Trophoblast cell (in vitro differentiated cells and primary cell): ENCODE data around the gene TRAF3IP1.

ENCODE experiments used
- DNase-seq, 2 donors: peaks; one replicate each; pipeline ENCODE4 v3.0.0-alpha.2; 2016
- H2AFZ ChIP-seq: 2 replicates; pipeline ENCODE4 v1.6.1; 2013; ENCODE audit warnings: low read length, moderate library complexity, mild to moderate bottlenecking; ENCODE audit not compliant: insufficient read depth, poor library complexity
- H2AK5ac ChIP-seq: 2 replicates; pipeline ENCODE4 v1.6.1; 2013; ENCODE audit warnings: mild to moderate bottlenecking, low read length
- H2BK120ac ChIP-seq: 2 replicates; pipeline ENCODE4 v1.6.1; 2013; ENCODE audit warnings: low read length, mild to moderate bottlenecking, moderate library complexity; ENCODE audit not compliant: insufficient read depth, poor library complexity
- H2BK12ac ChIP-seq: 2 replicates; pipeline ENCODE4 v1.6.1; 2013; ENCODE audit warnings: mild to moderate bottlenecking, low read length, moderate library complexity
- H2BK5ac ChIP-seq: 2 replicates; pipeline ENCODE4 v1.6.1; 2013; ENCODE audit warnings: low read length, low read depth, moderate library complexity, mild to moderate bottlenecking; ENCODE audit not compliant: poor library complexity
- H3K14ac ChIP-seq: 2 replicates; pipeline ENCODE4 v1.6.1; 2013; ENCODE audit warnings: mild to moderate bottlenecking, low read length
- H3K18ac ChIP-seq: 2 replicates; pipeline ENCODE4 v1.6.1; 2013; ENCODE audit warnings: mild to moderate bottlenecking, low read length
- H3K23ac ChIP-seq: 2 replicates; pipeline ENCODE4 v1.6.1; 2013; ENCODE audit warnings: low read length
- H3K27ac ChIP-seq: 2 replicates; pipeline ENCODE4 v1.5.1; 2013; ENCODE audit warnings: low read depth, mild to moderate bottlenecking, inconsistent platforms, low read length, moderate library complexity
- H3K27me3 ChIP-seq: 2 replicates; pipeline ENCODE4 v1.6.1; 2013; ENCODE audit warnings: inconsistent platforms, mild to moderate bottlenecking, low read length, moderate library complexity; ENCODE audit not compliant: insufficient read depth
- H3K36me3 ChIP-seq, 2 experiments: 1 replicate in 1 of 2; 2 replicates in 1 of 2; pipeline ENCODE4 v1.6.1; 2013; ENCODE audit warnings: low read length in 2 of 2, mild to moderate bottlenecking in 2 of 2, moderate library complexity in 1 of 2; ENCODE audit not compliant: insufficient read depth in 2 of 2, control insufficient read depth in 1 of 2
- H3K4ac ChIP-seq: 2 replicates; pipeline ENCODE4 v1.6.1; 2013; ENCODE audit warnings: low read depth, mild to moderate bottlenecking, low read length, moderate library complexity
- H3K4me1 ChIP-seq, 2 experiments: 1 replicate in 1 of 2; 2 replicates in 1 of 2; pipeline ENCODE4 v1.6.1; 2013; ENCODE audit warnings: low read length in 2 of 2, mild to moderate bottlenecking in 2 of 2, moderate library complexity in 1 of 2; ENCODE audit not compliant: insufficient read depth in 2 of 2, control insufficient read depth in 1 of 2
- H3K4me2 ChIP-seq: 2 replicates; pipeline ENCODE4 v1.6.1; 2013; ENCODE audit warnings: inconsistent platforms, mild to moderate bottlenecking, low read length, moderate library complexity
- H3K4me3 ChIP-seq: 2 replicates; pipeline ENCODE4 v1.5.1; 2013; ENCODE audit warnings: mild to moderate bottlenecking, low read depth, low read length, inconsistent platforms
- H3K79me1 ChIP-seq: one replicate; pipeline ENCODE4 v1.6.1; 2013; ENCODE audit warnings: low read length
- H3K79me2 ChIP-seq: 2 replicates; pipeline ENCODE4 v1.6.1; 2013; ENCODE audit warnings: low read length, mild to moderate bottlenecking; ENCODE audit not compliant: control insufficient read depth, insufficient read depth, poor library complexity
- H3K9ac ChIP-seq: 2 replicates; pipeline ENCODE4 v1.6.1; 2013; ENCODE audit warnings: mild to moderate bottlenecking, low read length
- H3K9me3 ChIP-seq: 2 replicates; pipeline ENCODE4 v1.6.1; 2013; ENCODE audit warnings: low read depth, mild to moderate bottlenecking, control low read depth, inconsistent platforms, low read length; ENCODE audit not compliant: insufficient read depth
- H4K12ac ChIP-seq: 2 replicates; pipeline ENCODE4 v1.6.1; 2013; ENCODE audit warnings: low read depth, mild to moderate bottlenecking, low read length, moderate library complexity
- H4K8ac ChIP-seq: 2 replicates; pipeline ENCODE4 v1.6.1; 2013; ENCODE audit warnings: low read depth, mild to moderate bottlenecking, low read length, moderate library complexity
- H4K91ac ChIP-seq: one replicate; pipeline ENCODE4 v1.6.1; 2013; ENCODE audit warnings: low read depth, mild to moderate bottlenecking, low read length, moderate library complexity
- WGBS: extraction: QIAGEN DNeasy Blood & Tissue Kit; methylation state at CpG from one replicate; pipeline ENCODE4 v1.1.7; 2013; ENCODE audit warnings: missing lambda C conversion rate; ENCODE audit not compliant: insufficient read length, insufficient coverage; ENCODE audit errors: extremely low coverage; 5-methylcytosine and 5-hydroxymethylcytosine counted together

TRAF3IP1 gene

GRCh38 chr2:238294046-238294392, 26.3 kb upstream of the TRAF3IP1 start:
- Histone ChIP-seq H2AFZ (no peak overlapping the region), H4K12ac (no peak overlapping the region), H3K27ac (no peak overlapping the region), H3K4me2 (no peak overlapping the region), H2BK5ac (no peak overlapping the region), H3K36me3 (no peaks in the 10 kb centered on the region), H3K18ac (no peak overlapping the region), H3K9ac (no peak overlapping the region), H3K23ac (no peak overlapping the region), H2BK12ac (no peak overlapping the region), H4K91ac (no peak overlapping the region), H2AK5ac (no peak overlapping the region), H3K79me2 (no peaks in the 10 kb centered on the region), H3K4me1 (peaks cover 0 to 4% of the 10 kb centered on the region in 2 experiments), H4K8ac (no peak overlapping the region), H3K4ac (no peak overlapping the region), H3K9me3 (no peaks in the 10 kb centered on the region), H3K79me1 (no peaks in the 10 kb centered on the region), H3K14ac (no peak overlapping the region), H2BK120ac (no peak overlapping the region), H3K27me3 (no peaks in the 10 kb centered on the region), H3K4me3 (no peak overlapping the region)
- DNase-seq = no peak
- no CpG with 5 or more reads among the region's 9 CpGs for WGBS

- H4K8ac ChIP-seq = no peak overlapping the region
- no peak overlapping the region for H2AK5ac ChIP-seq
- H3K18ac ChIP-seq = no peak overlapping the region
- H3K14ac ChIP-seq = no peak overlapping the region
- no peak overlapping the region for H2AFZ ChIP-seq
- H3K9ac ChIP-seq = no peak overlapping the region
- H3K23ac ChIP-seq = no peak overlapping the region
- peak in 1 of 2 donors; percentile 58 for DNase-seq
- H3K79me1 ChIP-seq = no peaks in the 10 kb centered on the region
- no peaks in the 10 kb centered on the region for H3K79me2 ChIP-seq
- no peak overlapping the region for H2BK12ac ChIP-seq
- no peak overlapping the region for H3K4me2 ChIP-seq
- no peak overlapping the region for H4K12ac ChIP-seq
- no CpG with 5 or more reads among the region's 17 CpGs for WGBS
- H3K4me1 ChIP-seq = peaks cover 0 to under 1% of the 10 kb centered on the region in 2 experiments
- no peak overlapping the region for H3K4ac ChIP-seq
- no peak overlapping the region for H4K91ac ChIP-seq
- H3K36me3 ChIP-seq = no peaks in the 10 kb centered on the region
- H2BK5ac ChIP-seq = no peak overlapping the region
- no peaks in the 10 kb centered on the region for H3K27me3 ChIP-seq
- H3K27ac ChIP-seq = no peak overlapping the region
- no peak overlapping the region for H3K4me3 ChIP-seq
- no peaks in the 10 kb centered on the region for H3K9me3 ChIP-seq
- H2BK120ac ChIP-seq = no peak overlapping the region
Observed at GRCh38 chr2:238294393-238295143, 25.8 kb upstream of the TRAF3IP1 start.

DNA sequence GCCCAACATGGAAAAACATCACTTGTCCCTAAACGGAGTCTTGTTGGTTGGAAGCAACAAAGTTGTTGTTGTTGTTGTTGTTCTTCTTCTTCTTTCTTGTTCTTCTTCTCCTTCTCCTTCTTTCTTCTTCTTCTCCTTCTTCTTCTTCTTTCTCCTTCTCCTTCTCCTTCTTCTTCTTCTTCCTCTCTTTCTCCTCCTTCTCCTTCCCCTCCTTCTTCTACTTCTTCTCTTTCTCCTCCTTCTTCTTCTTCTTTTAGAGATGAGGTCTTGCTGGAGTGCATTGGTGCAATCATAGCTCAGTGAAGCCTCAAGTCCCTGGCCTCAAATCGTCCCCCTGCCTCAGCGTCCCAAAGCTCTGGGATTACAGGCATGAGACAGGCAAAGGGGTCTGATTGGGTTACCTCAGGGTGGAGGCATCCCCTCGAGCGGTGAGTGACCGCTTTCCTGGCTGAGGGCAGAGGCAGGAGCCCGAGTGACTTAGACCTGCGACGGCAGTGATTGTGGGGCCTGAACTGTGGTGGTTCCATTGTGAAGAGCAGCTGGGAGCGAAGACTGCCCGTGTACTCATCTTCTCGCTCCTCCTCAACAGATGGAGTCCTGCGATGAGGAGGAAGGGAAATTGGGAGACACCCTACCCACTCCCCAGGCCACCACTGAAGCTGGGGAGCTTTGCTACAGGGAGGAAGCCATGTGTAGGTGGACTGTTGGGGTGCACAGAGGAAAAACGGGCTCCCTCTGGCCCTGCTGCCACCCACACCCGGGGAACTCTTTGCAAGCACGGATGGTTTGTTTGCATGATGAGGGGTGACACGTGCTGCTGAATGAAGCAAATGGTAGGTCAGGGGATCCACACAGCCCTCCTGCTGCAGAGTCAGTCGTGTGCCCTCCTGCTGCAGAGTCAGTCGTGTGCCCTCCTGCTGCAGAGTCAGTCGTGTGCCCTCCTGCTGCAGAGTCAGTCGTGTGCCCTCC, 24.9 kb upstream of the TRAF3IP1 start:
- H3K27ac ChIP-seq = no peak overlapping the region
- no peaks in the 10 kb centered on the region for H3K9me3 ChIP-seq
- H2AK5ac ChIP-seq = no peak overlapping the region
- DNase-seq = no peak
- H2BK5ac ChIP-seq = no peak overlapping the region
- H3K4ac ChIP-seq = no peak overlapping the region
- H3K4me1 ChIP-seq = no peaks in the 10 kb centered on the region
- no peaks in the 10 kb centered on the region for H3K79me2 ChIP-seq
- H4K8ac ChIP-seq = no peak overlapping the region
- H2BK12ac ChIP-seq = no peak overlapping the region
- H3K9ac ChIP-seq = no peak overlapping the region
- no peaks in the 10 kb centered on the region for H3K36me3 ChIP-seq
- no peaks in the 10 kb centered on the region for H3K79me1 ChIP-seq
- no peak overlapping the region for H4K91ac ChIP-seq
- no peaks in the 10 kb centered on the region for H3K27me3 ChIP-seq
- H3K4me2 ChIP-seq = no peak overlapping the region
- H3K14ac ChIP-seq = no peak overlapping the region
- no peak overlapping the region for H3K4me3 ChIP-seq
- H3K18ac ChIP-seq = no peak overlapping the region
- WGBS = no CpG with 5 or more reads among the region's 21 CpGs
- H3K23ac ChIP-seq = no peak overlapping the region
- H2AFZ ChIP-seq = no peak overlapping the region
- no peak overlapping the region for H4K12ac ChIP-seq
- H2BK120ac ChIP-seq = no peak overlapping the region

DNA sequence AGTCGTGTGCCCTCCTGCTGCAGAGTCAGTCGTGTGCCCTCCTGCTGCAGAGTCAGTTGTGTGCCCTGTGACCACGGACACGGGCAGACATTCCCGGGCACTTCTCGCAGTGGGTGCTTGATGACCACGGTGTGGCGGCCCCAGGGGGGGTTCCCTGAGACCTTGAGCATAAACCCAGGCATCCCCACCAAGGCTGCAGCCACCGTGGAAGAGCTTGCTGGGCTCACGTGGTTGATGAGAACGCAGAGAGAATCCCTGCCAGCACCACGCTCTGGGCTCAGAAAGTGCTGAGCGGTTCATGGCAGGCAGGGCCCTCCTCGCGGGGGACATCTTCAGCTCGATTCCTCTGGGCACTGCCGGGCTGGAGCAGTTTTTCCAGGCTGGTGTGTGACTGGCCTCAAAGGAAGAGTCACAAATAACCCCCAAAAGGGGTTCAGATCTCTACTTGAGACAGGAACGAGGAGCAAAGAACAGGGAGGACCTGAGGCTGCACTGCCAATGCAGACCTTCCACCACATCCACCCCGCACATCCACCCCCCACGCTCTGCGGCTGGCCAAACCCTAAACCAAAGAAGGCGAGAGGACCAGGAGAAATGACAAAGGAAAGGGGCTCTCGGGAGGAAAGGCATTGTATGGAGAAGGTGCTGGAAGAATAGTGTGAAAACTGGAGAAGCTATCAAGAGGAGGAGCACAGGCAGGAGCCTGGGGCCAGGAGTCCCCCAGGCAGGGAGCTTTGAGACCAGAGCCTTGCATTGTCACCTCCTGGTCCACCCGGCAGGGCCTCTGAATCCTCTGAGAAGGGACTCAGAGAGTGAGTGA, 23.5 kb upstream of the TRAF3IP1 start:
- H3K18ac ChIP-seq = no peak overlapping the region
- no peak overlapping the region for H3K4me2 ChIP-seq
- no peak overlapping the region for H3K9ac ChIP-seq
- no peaks in the 10 kb centered on the region for H3K79me1 ChIP-seq
- no peak overlapping the region for H3K14ac ChIP-seq
- no peak overlapping the region for H4K12ac ChIP-seq
- no peaks in the 10 kb centered on the region for H3K4me1 ChIP-seq
- H2BK5ac ChIP-seq = no peak overlapping the region
- no peak overlapping the region for H3K23ac ChIP-seq
- H2BK12ac ChIP-seq = no peak overlapping the region
- H4K91ac ChIP-seq = no peak overlapping the region
- H3K4ac ChIP-seq = no peak overlapping the region
- no peak overlapping the region for H3K27ac ChIP-seq
- no peaks in the 10 kb centered on the region for H3K9me3 ChIP-seq
- no peak overlapping the region for H3K4me3 ChIP-seq
- H2AFZ ChIP-seq = no peak overlapping the region
- no peak overlapping the region for H2AK5ac ChIP-seq
- no peaks in the 10 kb centered on the region for H3K79me2 ChIP-seq
- no peak for DNase-seq
- H4K8ac ChIP-seq = no peak overlapping the region
- no CpG with 5 or more reads among the region's 24 CpGs for WGBS
- H3K36me3 ChIP-seq = no peaks in the 10 kb centered on the region
- no peak overlapping the region for H2BK120ac ChIP-seq
- no peaks in the 10 kb centered on the region for H3K27me3 ChIP-seq
